GM19463 (cell line): ENCODE measurements around the gene IFI44L.

Source experiments
- ATAC-seq: cut with Tn5 transposase; IDR thresholded peaks from one replicate; pipeline ENCODE4 v1.9.1; 2021; ENCODE audit warnings: mild to moderate bottlenecking, moderate library complexity; ENCODE audit not compliant: unreplicated experiment

Gene IFI44L

DNA sequence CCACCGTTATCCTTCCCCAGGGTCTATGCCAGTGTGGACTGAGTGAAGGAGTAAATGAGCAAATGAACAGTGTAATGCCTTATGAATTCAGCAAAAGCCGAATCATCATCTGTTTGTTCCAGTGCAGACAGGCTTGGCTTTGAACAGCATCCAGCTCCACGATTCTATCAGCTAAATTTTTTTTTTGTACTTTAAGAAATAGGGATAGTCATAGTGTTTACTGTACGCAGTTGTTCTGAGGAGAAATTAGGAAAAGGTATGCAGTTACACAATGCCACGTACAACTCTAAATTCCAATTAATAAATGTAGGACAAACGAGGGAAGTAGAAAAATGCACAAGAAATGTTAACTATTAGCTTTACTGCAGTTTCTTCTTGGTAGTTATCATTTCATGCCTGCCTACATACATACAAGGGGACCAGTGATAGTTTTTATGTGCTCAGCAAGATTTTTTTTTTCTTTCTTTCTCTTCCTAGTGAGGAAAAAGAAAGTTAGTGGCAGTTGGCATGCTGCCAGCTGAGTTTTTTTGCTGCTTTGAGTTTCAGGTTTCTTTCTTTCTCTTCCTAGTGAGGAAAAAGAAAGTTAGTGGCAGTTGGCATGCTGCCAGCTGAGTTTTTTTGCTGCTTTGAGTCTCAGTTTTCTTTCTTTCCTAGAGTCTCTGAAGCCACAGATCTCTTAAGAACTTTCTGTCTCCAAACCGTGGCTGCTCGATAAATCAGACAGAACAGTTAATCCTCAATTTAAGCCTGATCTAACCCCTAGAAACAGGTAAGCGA is at the start of gene IFI44L:
Gene IFI44L (plus strand): TSS at position 646 of the 777 bp plus-strand sequence. CDS start 7,468 bp downstream, outside the sequence.
- ATAC-seq: peak; percentile 46

DNA sequence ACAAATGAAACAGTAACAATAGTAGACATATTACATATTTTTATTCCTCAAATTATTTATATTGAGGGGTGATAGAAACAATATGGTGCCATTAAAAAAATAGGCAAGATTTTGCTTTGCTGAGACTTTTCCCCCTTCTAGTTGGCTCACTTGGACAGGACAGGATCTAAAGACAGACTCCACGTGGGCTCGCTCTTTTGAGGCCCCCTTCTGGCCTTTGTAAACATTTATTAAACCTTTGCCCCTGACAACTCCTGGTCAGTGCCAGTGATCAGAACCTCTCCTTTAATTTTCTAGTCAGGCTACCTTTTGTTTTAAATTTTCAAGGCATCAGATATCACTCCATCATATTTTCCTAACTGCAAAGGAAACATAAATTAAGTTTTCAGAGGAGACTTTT is 49.7 kb upstream of the IFI44L start:
- no peak for ATAC-seq

DNA sequence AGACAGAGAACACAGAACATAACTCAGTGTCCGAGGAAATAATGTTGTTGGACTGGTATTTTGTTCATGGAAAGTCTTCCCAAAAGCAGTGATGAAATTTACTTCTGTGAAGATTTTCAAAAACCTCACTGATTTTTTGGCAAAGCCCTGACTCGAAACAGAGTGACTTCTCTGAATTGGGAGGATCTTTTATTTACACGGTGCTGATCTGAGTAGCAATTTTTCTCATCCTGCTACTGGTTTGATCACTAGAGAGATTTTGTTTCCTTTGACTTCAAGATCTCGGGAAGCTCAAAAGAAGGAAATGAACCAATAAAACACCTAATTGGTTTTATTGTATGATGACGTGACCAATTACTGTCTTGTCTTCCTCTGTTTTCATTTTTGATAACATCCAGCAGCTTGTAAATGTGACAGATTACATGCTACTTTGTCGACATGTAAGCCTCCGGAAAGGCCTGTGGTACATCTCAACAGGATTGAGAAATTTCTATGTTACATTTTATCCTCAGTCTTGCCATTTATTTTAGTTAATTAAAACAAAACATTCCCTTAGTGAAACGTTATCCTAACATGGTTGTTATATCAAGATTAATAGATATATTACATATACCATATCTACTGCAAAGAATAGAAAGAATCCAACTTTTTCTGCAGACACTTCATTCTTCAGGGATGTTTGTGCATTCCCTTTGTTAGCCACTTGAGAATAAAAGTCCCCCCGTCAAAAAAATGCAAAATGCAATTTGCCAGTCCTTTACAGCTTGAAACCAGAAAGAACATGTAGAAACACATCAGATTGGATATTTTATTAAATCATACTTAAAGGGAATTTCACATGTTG is 42.8 kb upstream of the IFI44L start:
- ATAC-seq: no peak

DNA sequence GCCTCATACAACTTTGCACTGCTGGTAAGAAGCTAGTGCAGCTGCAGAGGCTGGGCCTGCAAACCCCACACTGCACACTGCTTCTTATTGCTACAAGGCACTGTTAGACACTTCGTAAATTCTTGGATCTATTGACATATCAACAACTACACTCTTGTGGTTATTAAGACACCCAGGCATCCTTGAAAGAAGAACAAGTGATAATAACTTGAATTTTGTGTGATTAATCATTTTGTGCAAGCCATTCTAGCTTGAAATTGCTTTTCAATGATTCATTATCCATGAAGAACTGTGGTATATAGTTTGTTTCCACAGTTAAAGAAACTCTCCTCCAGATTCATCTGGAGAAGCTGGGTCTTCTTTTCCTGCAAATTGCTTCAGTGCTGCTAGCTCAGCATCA is 33.7 kb upstream of the IFI44L start:
- no peak for ATAC-seq

DNA sequence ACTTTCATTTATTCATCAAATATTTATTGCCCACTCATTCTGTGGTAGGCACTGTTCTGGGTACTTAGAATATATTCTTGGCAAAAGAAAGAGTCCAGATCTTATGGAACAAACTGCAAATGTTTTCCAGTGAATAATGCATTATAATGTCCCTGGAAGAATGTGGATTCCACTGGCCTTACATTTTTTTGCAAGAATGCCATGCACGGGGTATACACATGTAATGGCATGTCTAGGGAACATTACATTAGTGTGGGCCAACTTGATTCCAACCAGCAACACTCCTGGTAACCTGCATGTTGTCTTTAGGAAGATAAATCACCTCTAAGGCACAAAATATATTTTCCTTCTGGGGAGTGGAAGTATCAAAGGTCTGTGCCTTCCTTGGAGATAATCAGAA is 33.0 kb upstream of the IFI44L start:
- no peak for ATAC-seq

DNA sequence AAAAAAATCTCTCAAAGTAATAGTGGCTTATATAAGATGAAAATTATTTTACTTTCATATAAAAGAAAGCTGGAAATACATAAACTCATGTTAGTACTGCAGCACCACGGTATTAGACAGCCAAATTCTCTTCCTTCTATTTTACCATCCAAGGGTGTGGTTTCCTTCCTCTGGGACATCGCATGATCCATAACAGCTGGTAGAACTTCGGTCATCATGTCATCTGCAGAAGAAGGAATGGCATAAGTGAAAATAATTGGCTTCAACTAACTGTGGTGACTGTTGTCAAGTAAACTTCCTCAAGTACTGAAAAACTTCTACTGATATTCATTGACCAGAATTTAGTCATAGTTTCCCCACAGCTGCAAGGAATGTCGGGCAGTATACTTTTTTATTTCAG is 28.3 kb upstream of the IFI44L start:
- ATAC-seq: no peak

DNA sequence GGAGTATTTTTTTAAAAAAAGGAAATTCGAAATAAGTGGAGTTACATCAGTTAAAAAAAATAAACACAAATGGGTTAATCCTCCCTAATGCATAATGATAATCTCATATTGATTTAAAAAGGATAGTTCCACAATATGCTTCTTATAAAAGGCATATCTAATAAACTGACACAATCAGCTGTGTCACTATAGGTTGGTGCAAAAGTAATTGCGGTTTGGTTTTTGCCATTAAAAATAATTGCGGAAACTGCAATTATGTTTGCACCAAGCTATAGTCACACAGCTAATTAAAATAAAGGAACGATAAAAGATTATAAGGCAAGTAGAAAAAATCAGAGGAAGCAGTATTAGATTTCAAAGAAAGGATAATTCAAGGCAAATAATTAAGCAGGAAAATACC is 21.0 kb upstream of the IFI44L start:
- no peak for ATAC-seq

DNA sequence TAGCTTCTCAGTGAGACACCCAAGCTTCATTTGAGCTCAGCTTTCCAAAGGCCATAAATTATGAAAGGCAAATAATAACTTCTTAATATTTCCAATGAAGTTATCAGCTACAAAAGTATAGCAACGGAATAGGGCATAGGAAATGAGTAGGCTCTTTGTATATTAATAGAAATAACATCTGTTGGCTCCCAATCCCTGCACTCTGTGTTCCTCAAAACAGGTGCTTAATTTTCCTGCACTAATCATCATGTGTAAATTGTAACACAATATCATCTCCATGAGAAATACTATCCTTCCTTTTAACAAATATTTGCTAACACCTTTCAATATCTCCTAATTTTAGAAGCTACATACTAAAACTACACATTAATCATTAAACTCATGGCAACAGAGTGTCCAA is 19.2 kb upstream of the IFI44L start:
- ATAC-seq: no peak

DNA sequence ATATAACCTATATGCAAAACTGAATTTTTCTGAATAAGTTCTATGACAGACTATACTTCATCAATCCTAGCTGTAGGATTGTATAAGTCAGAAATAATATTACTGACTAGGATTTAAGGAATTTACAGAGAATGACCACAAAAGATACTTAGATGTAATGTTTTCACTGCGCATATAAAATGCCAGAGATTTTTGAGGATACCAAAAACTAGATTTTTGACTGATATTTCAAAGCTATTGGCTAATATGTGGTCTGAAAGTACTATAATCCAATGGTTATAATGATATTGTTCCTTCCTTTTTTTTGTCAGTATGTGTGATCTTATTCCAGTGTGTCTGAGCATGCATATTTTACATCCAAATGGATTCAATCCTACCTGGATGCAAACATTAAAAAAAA is 17.0 kb upstream of the IFI44L start:
- no peak for ATAC-seq

DNA sequence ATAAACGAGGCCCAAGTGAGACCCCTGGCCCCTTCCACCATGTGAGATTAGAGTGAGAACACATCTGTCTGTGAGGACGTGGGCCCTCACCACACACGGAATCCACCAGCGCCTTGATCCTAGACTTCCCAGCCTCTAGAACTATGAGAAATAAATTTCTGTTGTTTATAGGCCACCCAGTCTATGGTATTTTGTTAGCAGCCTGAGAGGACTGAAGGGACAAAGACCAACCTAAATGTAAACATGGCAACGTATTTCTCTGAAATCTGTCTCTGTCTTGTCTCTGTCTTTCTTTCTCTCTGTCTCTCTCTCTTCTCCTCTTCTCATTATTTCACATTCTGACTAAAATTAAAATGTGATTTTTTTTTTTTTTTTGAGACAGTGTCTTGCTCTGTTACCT is 15.6 kb upstream of the IFI44L start:
- no peak for ATAC-seq

DNA sequence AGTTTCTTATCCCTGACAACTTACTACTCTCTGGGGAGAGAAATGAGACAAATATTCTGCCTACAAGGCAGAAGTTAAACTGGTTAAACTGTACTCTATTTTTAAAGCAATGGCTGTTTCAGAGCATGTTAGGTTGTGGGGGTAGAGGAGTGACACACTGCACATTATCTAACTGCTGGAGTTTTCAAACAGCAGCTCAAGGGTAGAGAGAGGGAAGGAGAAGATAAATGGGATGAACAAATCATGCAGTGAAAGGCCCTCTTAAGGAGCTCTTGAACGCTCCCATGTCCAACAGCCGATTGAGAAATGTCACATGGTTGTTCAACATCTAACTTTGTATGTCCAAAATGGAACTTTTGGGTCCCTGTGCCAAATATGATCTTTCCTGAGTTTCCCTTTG is 14.0 kb upstream of the IFI44L start:
- no peak for ATAC-seq

DNA sequence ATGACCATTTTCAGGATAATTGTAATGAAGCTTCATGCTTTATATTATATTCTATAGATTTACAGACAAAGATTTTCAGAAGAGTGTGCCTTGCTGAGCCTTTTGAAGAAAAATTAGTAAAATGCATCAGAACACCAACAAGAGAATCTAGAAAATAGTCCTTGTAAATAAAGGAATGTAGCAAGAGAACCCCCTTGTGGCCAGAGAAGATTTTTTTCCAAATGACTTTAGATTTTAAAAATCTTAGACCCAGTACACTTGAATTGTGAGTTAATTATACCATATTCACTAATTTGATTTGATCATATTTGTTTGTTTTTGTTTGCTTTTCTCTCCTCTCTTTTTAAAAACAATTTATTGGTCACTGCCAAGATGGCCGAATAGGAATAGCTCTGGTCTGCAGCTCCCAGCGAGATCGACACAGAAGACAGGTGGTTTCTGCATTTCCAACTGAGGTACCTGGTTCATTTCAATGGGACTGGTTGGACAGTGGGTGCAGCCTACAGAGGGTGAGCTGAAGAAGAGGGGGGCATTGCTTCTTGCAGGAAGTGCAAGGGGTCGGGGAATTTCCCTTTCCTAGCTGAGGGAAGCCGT is 12.8 kb upstream of the IFI44L start:
- no peak for ATAC-seq

DNA sequence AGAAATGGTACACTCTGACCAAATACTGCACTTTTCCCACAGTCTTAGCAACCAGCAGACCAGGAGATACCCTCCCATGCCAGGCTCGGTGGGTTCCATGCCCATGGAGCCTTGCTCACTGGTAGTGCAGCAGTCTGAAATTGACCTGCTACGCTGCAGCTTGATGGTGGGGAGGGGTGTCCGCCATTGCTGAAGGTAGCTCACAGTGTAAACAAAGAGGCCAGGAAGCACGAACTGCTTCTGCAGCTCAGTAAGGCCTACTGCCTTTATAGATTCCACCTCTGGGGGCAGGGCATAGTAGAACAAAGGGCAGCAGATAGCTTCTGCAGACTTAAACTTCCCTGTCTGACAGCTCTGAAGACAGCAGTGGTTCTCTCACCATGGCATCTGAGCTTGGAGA is 12.3 kb upstream of the IFI44L start:
- ATAC-seq: no peak

DNA sequence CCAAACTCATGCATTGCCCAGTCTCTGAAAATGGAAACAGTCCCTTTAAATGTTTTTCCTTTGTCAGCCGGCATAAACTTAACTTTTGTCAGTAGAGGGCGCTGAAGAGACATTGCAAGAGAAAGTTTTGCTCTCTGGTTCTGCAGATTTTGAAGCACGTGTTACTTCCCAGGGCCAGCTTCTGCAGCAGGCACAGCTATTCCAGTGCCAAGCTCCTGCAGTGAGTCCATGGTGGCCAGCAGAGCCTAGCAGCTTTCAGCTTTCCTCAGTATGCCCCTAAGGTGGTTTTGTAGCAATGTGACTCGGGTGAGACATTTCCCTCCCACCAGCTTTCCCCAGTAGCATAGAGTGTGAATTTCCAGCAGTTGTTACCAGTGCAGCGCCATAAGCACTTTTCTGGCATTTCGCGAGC is 2.6 kb upstream of the IFI44L start:
- ATAC-seq: peak; percentile 39

DNA sequence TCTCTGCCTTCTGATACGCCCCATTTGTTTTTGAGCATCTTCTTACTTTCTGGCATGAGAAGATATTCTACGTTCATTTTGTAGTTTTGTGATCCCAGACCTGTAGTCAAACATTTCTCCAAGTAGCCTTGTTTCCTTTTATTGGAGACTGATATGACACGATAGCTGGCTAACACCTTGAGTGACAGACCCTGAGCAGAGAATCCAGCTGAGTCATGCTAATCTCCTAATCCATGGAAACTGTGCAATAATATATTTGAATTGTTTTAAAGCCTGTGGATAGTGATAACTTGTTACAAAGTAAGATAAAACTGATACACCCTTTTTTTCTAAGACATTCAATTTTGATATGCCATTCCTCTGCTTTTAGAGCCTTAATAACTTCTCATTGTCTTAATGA is 1.2 kb upstream of the IFI44L start:
- ATAC-seq: no peak

DNA sequence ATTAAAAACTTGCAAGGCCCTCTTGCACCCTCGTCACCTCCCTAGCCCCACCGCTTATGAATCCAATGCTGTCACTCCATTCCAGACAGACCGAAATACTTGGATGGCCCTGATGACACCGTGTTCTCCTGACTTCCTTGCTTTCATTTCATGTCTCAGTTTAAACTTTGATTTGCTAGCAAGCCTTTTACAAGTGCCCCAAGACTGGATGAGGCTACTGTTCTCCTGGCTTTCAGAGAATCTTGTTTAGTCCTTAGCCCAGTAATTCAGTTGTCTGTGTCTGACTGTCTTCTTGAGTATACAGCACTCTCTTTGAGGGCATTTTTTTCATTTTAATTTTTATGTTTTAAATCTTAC is 824 bp upstream of the IFI44L start:
- peak; percentile 4 for ATAC-seq

DNA sequence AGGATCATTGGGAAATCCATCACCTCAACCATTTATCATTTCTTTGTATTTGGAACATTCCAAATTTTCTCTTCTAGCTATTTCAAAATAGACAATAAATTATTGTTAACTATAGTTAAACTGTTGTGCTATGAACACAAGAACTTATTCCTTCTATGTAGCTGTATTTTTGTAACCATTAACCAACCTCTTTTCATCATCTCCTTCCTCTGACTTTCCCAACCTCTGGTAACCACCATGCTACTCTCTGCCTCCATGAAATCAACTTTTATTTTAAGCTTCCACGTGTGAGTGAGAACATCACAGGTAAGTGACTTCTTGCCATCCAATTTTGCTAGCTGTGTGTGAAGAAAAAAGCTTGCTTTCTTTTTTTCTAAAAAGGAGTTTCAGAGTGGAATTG is 418 bp downstream of the IFI44L start:
- ATAC-seq: no peak

DNA sequence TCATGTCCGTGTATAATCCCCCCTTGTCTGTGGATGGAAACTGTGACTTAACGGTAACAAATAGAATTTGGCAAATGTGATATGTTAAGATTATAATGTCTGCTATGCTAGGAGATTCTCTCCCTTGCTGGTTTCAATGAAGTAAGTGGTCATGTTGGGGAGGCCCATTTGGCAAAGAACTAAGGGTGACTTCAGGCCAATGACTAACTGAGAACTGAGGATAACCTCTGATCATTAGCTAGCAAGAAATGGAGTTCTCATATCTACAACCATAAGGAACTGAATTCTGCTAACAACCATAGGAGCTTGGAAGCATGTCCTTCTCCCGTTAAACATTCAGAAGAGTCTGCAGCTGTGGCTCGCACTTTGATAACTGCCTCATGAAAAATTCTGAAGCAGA is 2.3 kb downstream of the IFI44L start:
- ATAC-seq: peak; percentile 28

DNA sequence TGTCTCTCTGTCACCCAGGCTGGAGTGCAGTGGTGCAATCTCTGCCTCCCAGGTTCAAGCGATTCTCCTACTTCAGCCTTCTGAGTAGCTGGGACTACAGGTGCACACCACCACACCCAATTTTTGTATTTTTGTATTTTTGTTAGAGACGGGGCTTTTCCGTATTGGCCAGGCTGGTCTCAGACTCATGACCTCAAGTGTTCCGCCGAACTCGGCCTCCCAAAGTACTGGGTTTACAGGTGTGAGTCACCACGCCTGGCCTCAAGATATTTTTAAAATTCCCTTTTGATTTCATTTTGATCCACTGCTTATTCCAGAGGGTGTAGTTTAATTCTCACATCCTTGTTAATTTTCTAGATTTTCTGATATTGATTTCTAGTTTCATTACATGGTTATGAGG is 3.8 kb downstream of the IFI44L start:
- ATAC-seq: no peak

DNA sequence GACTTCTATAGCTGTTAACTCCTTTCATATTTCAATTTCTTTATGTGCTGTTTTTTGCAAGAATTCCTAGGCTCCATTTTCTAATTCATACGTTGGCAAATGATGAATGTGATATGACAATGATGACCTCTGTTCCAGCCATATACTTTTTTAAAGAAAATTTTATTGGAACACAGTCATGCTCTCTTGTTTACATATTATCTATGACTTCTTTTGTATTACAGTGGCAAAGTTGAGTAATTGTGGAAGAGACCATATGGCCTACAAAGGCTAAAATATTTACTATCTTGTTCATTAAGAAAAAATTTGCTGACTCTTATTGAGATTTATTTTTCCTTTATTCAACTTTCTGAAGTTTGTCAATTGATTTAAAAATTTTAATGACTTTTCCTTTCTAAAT is 7.1 kb downstream of the IFI44L start:
- no peak for ATAC-seq

DNA sequence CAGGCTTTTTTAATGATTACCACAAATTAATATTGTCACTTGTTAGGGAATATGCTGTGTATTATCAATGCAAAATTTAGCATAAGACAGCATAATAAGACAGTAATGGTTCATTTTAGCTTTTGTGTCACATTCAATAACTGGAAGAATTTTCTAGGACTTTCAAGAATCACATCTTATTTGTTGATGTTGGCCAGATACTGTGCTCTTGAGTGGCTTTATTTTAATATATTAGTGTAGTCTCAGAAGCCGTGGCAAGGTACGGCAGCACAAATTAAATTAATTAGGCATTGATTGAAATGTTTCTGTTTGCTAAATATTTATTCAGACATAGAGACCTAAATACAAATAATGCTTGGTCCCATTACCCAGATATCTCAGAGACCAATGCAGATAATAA is 10.4 kb downstream of the IFI44L start:
- no peak for ATAC-seq

DNA sequence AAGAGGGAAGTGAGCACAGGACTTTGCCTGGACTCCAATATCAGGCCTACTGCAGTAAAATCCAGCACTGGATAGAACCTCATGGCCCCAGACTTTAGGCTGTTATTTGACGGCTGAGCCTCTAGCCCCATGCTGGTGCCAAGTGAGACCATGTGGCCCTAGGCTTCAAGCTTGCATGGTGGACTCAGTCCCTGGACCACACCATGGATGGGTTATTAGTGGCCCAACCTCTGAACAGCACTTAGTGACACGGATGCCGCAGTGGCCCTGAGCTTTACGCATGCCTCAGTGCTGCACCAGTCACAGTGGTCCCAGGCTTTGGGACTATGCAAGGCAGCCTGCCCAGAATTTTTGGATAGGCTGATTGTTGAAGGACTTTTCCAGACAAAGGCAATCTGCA is 13.0 kb downstream of the IFI44L start:
- ATAC-seq: no peak
